NT2/D1 (cell line): ENCODE measurements around the gene TRABD2B.

Source experiments
- SUZ12 ChIP-seq: IDR thresholded peaks from 2 replicates; pipeline ENCODE4 v1.6.1; 2011; ENCODE audit not compliant: insufficient read length, insufficient read depth; ENCODE audit errors: extremely low read depth
- YY1 ChIP-seq: IDR thresholded peaks from 2 replicates; pipeline ENCODE4 v1.6.1; 2011; ENCODE audit not compliant: insufficient read length, insufficient read depth
- ZNF274 ChIP-seq: IDR thresholded peaks from 2 replicates; pipeline ENCODE4 v1.6.1; 2011; ENCODE audit warnings: mild to moderate bottlenecking, low read depth, low read length

DNA sequence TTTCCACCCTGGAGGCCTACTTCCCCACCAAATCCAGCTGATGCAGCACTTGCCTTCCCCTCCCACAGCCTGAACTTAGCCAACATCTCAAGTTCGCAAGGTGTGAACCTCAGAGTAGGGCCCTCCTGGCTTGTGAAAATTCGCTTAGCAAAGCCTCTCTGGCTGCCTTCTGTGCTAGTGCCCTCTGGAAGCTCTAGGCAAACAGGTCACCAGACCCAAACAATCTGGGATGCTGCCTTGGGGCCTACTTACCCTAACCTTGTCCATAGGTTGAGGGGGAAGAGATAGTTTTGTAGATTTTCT lies 30.3 kb upstream of the TRABD2B start:
- no peak for TF ChIP-seq YY1
- TF ChIP-seq SUZ12: no peak
- TF ChIP-seq ZNF274: no peak
